ENCODE measurements around the gene ATP6V0E1.

DNA sequence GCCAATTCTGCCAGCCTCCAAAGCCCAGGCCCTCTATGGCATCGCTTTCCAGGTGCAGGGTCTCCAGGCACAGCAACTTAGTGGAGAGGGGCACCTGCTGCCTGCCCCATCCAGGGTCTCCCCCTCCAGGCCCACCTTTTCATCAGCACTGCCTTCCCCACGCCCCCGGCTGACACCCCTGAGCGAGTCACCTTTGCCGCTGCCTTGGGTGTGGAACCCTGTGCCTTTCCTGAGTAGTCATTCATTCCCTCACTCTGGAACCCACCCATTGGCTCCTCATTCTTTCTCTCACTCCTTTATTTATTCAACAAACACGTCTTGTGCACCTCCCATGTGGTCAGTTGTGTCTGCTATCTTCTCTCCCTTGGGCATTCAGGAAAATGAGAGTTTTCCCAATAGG is 38.8 kb upstream of the ATP6V0E1 start:
- TF ChIP-seq, protein P1, sequence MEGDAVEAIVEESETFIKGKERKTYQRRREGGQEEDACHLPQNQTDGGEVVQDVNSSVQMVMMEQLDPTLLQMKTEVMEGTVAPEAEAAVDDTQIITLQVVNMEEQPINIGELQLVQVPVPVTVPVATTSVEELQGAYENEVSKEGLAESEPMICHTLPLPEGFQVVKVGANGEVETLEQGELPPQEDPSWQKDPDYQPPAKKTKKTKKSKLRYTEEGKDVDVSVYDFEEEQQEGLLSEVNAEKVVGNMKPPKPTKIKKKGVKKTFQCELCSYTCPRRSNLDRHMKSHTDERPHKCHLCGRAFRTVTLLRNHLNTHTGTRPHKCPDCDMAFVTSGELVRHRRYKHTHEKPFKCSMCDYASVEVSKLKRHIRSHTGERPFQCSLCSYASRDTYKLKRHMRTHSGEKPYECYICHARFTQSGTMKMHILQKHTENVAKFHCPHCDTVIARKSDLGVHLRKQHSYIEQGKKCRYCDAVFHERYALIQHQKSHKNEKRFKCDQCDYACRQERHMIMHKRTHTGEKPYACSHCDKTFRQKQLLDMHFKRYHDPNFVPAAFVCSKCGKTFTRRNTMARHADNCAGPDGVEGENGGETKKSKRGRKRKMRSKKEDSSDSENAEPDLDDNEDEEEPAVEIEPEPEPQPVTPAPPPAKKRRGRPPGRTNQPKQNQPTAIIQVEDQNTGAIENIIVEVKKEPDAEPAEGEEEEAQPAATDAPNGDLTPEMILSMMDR (conservative IDR thresholded peaks at IDR 0.05; ENCODE audit: low read depth in 2 of 2) = no peak
- no peak for TF ChIP-seq EZH2 (IDR thresholded peaks at IDR 0.05; ENCODE audit: low read depth, unreplicated experiment)
- TF ChIP-seq ZNF331 (CRISPR knock-in tag; IDR thresholded peaks at IDR 0.05; ENCODE audit: low read depth) = no peak
- TF ChIP-seq POLR2AphosphoS5 (IDR thresholded peaks at IDR 0.05; ENCODE audit: low read depth) = no peak
- no peak for TF ChIP-seq CREB1 (CRISPR knock-in tag; IDR thresholded peaks at IDR 0.05; ENCODE audit: low read depth)
- TF ChIP-seq STAT1 (IDR thresholded peaks at IDR 0.05; ENCODE audit: unreplicated experiment) = no peak
- TF ChIP-seq, protein P2, sequence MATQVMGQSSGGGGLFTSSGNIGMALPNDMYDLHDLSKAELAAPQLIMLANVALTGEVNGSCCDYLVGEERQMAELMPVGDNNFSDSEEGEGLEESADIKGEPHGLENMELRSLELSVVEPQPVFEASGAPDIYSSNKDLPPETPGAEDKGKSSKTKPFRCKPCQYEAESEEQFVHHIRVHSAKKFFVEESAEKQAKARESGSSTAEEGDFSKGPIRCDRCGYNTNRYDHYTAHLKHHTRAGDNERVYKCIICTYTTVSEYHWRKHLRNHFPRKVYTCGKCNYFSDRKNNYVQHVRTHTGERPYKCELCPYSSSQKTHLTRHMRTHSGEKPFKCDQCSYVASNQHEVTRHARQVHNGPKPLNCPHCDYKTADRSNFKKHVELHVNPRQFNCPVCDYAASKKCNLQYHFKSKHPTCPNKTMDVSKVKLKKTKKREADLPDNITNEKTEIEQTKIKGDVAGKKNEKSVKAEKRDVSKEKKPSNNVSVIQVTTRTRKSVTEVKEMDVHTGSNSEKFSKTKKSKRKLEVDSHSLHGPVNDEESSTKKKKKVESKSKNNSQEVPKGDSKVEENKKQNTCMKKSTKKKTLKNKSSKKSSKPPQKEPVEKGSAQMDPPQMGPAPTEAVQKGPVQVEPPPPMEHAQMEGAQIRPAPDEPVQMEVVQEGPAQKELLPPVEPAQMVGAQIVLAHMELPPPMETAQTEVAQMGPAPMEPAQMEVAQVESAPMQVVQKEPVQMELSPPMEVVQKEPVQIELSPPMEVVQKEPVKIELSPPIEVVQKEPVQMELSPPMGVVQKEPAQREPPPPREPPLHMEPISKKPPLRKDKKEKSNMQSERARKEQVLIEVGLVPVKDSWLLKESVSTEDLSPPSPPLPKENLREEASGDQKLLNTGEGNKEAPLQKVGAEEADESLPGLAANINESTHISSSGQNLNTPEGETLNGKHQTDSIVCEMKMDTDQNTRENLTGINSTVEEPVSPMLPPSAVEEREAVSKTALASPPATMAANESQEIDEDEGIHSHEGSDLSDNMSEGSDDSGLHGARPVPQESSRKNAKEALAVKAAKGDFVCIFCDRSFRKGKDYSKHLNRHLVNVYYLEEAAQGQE (IDR thresholded peaks at IDR 0.05; ENCODE audit: unreplicated experiment) = no peak

All from GM23338 (cell line).